Astrocyte (in vitro differentiated cells and primary cell): ENCODE results near the gene PLIN5. TPM values are rescaled to one million over a fixed set of nuclear protein-coding genes. Genes with fewer than 3 reads are reported as not detected.

Source experiments
- DNase-seq: peaks from one replicate; pipeline ENCODE4 v3.0.0-alpha.2; 2010; ENCODE audit warnings: low read depth
- FAIRE-seq: peaks from 2 replicates; lab custom pipeline; 2011; peaks lifted over from hg19 to GRCh38; lab: Jason Lieb, UNC
- H2AFZ ChIP-seq: 2 replicates; pipeline ENCODE4 v1.6.0; 2012; ENCODE audit warnings: low read depth, low read length, inconsistent platforms
- H3K27ac ChIP-seq: 2 replicates; pipeline ENCODE4 v1.5.1; 2011; ENCODE audit warnings: low read depth, low read length, inconsistent platforms
- H3K27me3 ChIP-seq: 2 replicates; pipeline ENCODE4 v1.6.0; 2011; ENCODE audit warnings: low read length, inconsistent platforms; ENCODE audit not compliant: insufficient read depth
- H3K36me3 ChIP-seq: 2 replicates; pipeline ENCODE4 v1.5.1; 2011; ENCODE audit warnings: low read length, inconsistent platforms; ENCODE audit not compliant: insufficient read depth
- H3K4me1 ChIP-seq: 2 replicates; pipeline ENCODE4 v1.5.1; 2011; ENCODE audit warnings: low read length, inconsistent platforms; ENCODE audit not compliant: insufficient read depth
- H3K4me2 ChIP-seq: 2 replicates; pipeline ENCODE4 v1.6.0; 2012; ENCODE audit warnings: low read length, inconsistent platforms
- H3K4me3 ChIP-seq: 2 replicates; pipeline ENCODE4 v1.5.1; 2011; ENCODE audit warnings: low read depth, mild to moderate bottlenecking, low read length, inconsistent platforms; ENCODE audit not compliant: insufficient read depth
- H3K79me2 ChIP-seq: 2 replicates; pipeline ENCODE4 v1.6.0; 2012; ENCODE audit warnings: mild to moderate bottlenecking, low read length, inconsistent platforms; ENCODE audit not compliant: insufficient read depth
- H3K9ac ChIP-seq: 2 replicates; pipeline ENCODE4 v1.6.0; 2012; ENCODE audit warnings: mild to moderate bottlenecking, low read length, inconsistent platforms
- H3K9me3 ChIP-seq: 2 replicates; pipeline ENCODE4 v1.5.1; 2012; ENCODE audit warnings: low read depth, mild to moderate bottlenecking, low read length, inconsistent platforms; ENCODE audit not compliant: insufficient read depth
- H4K20me1 ChIP-seq: 2 replicates; pipeline ENCODE4 v1.6.0; 2012; ENCODE audit warnings: low read length, inconsistent platforms; ENCODE audit not compliant: insufficient read depth
- H3K27ac Mint-ChIP-seq: one replicate; pipeline ENCODE4 v1.8.0; 2021; ENCODE audit warnings: mild to moderate bottlenecking, mixed read lengths; ENCODE audit not compliant: unreplicated experiment
- H3K27me3 Mint-ChIP-seq: one replicate; pipeline ENCODE4 v1.8.0; 2021; ENCODE audit warnings: low read depth, mixed read lengths; ENCODE audit not compliant: unreplicated experiment
- H3K36me3 Mint-ChIP-seq: one replicate; pipeline ENCODE4 v1.8.0; 2021; ENCODE audit warnings: low read depth, mixed read lengths; ENCODE audit not compliant: unreplicated experiment
- H3K4me1 Mint-ChIP-seq: one replicate; pipeline ENCODE4 v1.8.0; 2021; ENCODE audit warnings: low read depth, mixed read lengths; ENCODE audit not compliant: unreplicated experiment
- H3K4me3 Mint-ChIP-seq: one replicate; pipeline ENCODE4 v1.8.0; 2021; ENCODE audit warnings: mild to moderate bottlenecking, moderate library complexity, mixed read lengths; ENCODE audit not compliant: unreplicated experiment
- H3K9me3 Mint-ChIP-seq: one replicate; pipeline ENCODE4 v1.8.0; 2021; ENCODE audit warnings: mild to moderate bottlenecking, mixed read lengths; ENCODE audit not compliant: unreplicated experiment
- CTCF ChIP-seq: IDR thresholded peaks from 2 replicates; pipeline ENCODE4 v1.5.1; 2011; ENCODE audit warnings: low read depth, mild to moderate bottlenecking, inconsistent platforms, low read length, moderate library complexity; ENCODE audit not compliant: insufficient read depth
- EZH2 ChIP-seq: IDR thresholded peaks from 2 replicates; pipeline ENCODE4 v1.6.1; 2012; ENCODE audit warnings: mild to moderate bottlenecking, low read length, inconsistent platforms; ENCODE audit not compliant: insufficient read depth
- total RNA-seq: library from RNA; stranded (reverse); gene quantifications from 2 replicates; pipeline ENCODE4 v1.2.1, GENCODE V29; 2021

Gene PLIN5
- total RNA-seq, 1 donor from 2014 or later: not detected

- Mint-ChIP-seq H3K27me3 (peaks cover 11% of the 10 kb centered on the region), H3K9me3 (no peaks in the 10 kb centered on the region), H3K27ac (no peak overlapping the region), H3K4me1 (peaks cover 6% of the 10 kb centered on the region), H3K36me3 (peaks cover 2% of the 10 kb centered on the region), H3K4me3 (no peak overlapping the region)
- DNase-seq: no peak
- Histone ChIP-seq H3K9ac (no peak overlapping the region), H2AFZ (no peak overlapping the region), H3K4me1 (peaks cover 12% of the 10 kb centered on the region), H3K27me3 (peaks cover 25% of the 10 kb centered on the region), H3K79me2 (no peaks in the 10 kb centered on the region), H3K27ac (no peak overlapping the region), H3K4me3 (no peak overlapping the region), H4K20me1 (no peaks in the 10 kb centered on the region), H3K4me2 (no peak overlapping the region), H3K36me3 (no peaks in the 10 kb centered on the region), H3K9me3 (no peaks in the 10 kb centered on the region)
- TF ChIP-seq EZH2: no peak
- no peak for TF ChIP-seq CTCF
- FAIRE-seq: no peak
These were observed 42.2 kb upstream of the PLIN5 start for GRCh38 chr19:4577020-4577782.

GRCh38 chr19:4576016-4576933 is 41.3 kb upstream of the PLIN5 start:
- Histone ChIP-seq H3K9ac (peak overlapping the region; percentile 62), H4K20me1 (no peaks in the 10 kb centered on the region), H3K4me1 (peaks cover 12% of the 10 kb centered on the region), H3K4me3 (no peak overlapping the region), H3K27me3 (peaks cover 20% of the 10 kb centered on the region), H3K4me2 (peak overlapping the region; percentile 73), H3K27ac (peak overlapping the region; percentile 69), H2AFZ (no peak overlapping the region), H3K79me2 (no peaks in the 10 kb centered on the region), H3K9me3 (no peaks in the 10 kb centered on the region), H3K36me3 (no peaks in the 10 kb centered on the region)
- Mint-ChIP-seq H3K27me3 (peaks cover 7% of the 10 kb centered on the region), H3K27ac (peak overlapping the region; percentile 92), H3K4me1 (peaks cover 6% of the 10 kb centered on the region), H3K36me3 (peaks cover 2% of the 10 kb centered on the region), H3K4me3 (peak overlapping the region; percentile 67), H3K9me3 (no peaks in the 10 kb centered on the region)
- TF ChIP-seq EZH2: peak; percentile 39
- peak; percentile 48 for TF ChIP-seq CTCF
- DNase-seq (peak; percentile 17), FAIRE-seq (no peak)
